H1 (cell line): ENCODE measurements around the gene PDRG1. TPM values are rescaled to one million over a fixed set of nuclear protein-coding genes. Genes with fewer than 3 reads are reported as not detected.

ENCODE experiments used
- polyA plus RNA-seq, 7 experiments: library from polyadenylated mRNA; depleted of rRNA in 3 of 7; stranded (reverse) in 5 of 7; unstranded in 2 of 7; fragments of >200 nt in 5 of 7; fragments of 200-250 nt in 2 of 7; gene quantifications; 1 replicate in 5 of 7; 2 replicates in 1 of 7; 4 replicates in 1 of 7; pipeline versions ENCODE4 v1.2.1 to v1.2.3, GENCODE V29; 2011 to 2013; ENCODE audit warnings: missing spikeins in 2 of 7, mixed read lengths in 2 of 7
- total RNA-seq: library from RNA; stranded (reverse); fragmentation: NEBNext Ultra II Directional; extraction: Animal tissue kit (Norgen Biotek cat#: 25700); gene quantifications from 2 replicates; pipeline ENCODE4 v1.2.1, GENCODE V29; 2021
- TF ChIP-seq, protein P1 (sequence below): IDR thresholded peaks from 2 replicates; pipeline ENCODE4 v1.6.1; 2012; ENCODE audit warnings: inconsistent platforms
- TF ChIP-seq, protein P2 (sequence below): fragments of 300-600 bp; sonication (generic); IDR thresholded peaks from 2 replicates; pipeline ENCODE4 v1.7.1; 2012; ENCODE audit warnings: low read length, moderate library complexity, mild to moderate bottlenecking, inconsistent platforms; ENCODE audit not compliant: insufficient replicate concordance

The PDRG1 gene
- total and polyA plus RNA-seq, 2 of the 8 experiments (the other 6 are each of a cell fraction or from before 2014, with no cell fraction given): 14.2 to 20.8 TPM

DNA sequence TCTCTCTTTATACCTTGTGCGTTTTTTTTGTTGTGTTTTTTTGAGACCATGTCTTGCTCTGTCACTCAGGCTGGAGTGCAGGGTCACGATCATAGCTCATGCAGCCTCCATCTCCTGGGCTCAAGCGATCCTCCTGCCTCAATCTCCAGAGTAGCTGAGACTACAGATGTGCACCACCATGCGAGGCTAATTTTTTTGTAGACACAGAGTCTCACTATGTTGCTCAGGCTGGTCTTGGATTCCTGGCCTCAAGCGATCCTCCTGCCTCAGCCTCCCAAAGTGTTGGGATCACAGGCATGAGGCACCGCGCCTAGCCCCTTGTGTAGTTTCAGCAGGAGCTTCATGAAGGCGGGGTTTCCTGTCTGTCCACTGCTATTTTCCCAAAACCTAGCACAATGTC lies 27.3 kb downstream of the PDRG1 start (continued):
- TF ChIP-seq, protein P1, sequence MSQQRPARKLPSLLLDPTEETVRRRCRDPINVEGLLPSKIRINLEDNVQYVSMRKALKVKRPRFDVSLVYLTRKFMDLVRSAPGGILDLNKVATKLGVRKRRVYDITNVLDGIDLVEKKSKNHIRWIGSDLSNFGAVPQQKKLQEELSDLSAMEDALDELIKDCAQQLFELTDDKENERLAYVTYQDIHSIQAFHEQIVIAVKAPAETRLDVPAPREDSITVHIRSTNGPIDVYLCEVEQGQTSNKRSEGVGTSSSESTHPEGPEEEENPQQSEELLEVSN: no peak
- TF ChIP-seq, protein P2, sequence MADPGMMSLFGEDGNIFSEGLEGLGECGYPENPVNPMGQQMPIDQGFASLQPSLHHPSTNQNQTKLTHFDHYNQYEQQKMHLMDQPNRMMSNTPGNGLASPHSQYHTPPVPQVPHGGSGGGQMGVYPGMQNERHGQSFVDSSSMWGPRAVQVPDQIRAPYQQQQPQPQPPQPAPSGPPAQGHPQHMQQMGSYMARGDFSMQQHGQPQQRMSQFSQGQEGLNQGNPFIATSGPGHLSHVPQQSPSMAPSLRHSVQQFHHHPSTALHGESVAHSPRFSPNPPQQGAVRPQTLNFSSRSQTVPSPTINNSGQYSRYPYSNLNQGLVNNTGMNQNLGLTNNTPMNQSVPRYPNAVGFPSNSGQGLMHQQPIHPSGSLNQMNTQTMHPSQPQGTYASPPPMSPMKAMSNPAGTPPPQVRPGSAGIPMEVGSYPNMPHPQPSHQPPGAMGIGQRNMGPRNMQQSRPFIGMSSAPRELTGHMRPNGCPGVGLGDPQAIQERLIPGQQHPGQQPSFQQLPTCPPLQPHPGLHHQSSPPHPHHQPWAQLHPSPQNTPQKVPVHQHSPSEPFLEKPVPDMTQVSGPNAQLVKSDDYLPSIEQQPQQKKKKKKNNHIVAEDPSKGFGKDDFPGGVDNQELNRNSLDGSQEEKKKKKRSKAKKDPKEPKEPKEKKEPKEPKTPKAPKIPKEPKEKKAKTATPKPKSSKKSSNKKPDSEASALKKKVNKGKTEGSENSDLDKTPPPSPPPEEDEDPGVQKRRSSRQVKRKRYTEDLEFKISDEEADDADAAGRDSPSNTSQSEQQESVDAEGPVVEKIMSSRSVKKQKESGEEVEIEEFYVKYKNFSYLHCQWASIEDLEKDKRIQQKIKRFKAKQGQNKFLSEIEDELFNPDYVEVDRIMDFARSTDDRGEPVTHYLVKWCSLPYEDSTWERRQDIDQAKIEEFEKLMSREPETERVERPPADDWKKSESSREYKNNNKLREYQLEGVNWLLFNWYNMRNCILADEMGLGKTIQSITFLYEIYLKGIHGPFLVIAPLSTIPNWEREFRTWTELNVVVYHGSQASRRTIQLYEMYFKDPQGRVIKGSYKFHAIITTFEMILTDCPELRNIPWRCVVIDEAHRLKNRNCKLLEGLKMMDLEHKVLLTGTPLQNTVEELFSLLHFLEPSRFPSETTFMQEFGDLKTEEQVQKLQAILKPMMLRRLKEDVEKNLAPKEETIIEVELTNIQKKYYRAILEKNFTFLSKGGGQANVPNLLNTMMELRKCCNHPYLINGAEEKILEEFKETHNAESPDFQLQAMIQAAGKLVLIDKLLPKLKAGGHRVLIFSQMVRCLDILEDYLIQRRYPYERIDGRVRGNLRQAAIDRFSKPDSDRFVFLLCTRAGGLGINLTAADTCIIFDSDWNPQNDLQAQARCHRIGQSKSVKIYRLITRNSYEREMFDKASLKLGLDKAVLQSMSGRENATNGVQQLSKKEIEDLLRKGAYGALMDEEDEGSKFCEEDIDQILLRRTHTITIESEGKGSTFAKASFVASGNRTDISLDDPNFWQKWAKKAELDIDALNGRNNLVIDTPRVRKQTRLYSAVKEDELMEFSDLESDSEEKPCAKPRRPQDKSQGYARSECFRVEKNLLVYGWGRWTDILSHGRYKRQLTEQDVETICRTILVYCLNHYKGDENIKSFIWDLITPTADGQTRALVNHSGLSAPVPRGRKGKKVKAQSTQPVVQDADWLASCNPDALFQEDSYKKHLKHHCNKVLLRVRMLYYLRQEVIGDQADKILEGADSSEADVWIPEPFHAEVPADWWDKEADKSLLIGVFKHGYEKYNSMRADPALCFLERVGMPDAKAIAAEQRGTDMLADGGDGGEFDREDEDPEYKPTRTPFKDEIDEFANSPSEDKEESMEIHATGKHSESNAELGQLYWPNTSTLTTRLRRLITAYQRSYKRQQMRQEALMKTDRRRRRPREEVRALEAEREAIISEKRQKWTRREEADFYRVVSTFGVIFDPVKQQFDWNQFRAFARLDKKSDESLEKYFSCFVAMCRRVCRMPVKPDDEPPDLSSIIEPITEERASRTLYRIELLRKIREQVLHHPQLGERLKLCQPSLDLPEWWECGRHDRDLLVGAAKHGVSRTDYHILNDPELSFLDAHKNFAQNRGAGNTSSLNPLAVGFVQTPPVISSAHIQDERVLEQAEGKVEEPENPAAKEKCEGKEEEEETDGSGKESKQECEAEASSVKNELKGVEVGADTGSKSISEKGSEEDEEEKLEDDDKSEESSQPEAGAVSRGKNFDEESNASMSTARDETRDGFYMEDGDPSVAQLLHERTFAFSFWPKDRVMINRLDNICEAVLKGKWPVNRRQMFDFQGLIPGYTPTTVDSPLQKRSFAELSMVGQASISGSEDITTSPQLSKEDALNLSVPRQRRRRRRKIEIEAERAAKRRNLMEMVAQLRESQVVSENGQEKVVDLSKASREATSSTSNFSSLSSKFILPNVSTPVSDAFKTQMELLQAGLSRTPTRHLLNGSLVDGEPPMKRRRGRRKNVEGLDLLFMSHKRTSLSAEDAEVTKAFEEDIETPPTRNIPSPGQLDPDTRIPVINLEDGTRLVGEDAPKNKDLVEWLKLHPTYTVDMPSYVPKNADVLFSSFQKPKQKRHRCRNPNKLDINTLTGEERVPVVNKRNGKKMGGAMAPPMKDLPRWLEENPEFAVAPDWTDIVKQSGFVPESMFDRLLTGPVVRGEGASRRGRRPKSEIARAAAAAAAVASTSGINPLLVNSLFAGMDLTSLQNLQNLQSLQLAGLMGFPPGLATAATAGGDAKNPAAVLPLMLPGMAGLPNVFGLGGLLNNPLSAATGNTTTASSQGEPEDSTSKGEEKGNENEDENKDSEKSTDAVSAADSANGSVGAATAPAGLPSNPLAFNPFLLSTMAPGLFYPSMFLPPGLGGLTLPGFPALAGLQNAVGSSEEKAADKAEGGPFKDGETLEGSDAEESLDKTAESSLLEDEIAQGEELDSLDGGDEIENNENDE: no peak
